ENCODE measurements around the gene KLHL22.
"Not testable (repeated sequence)": the region's sequence is repeated elsewhere in the genome, so short reads cannot be mapped to it uniquely, and the experiment has no call there.

- TF ChIP-seq CTCF (conservative IDR thresholded peaks at IDR 0.05 in 1 of 2, IDR thresholded peaks at IDR 0.05 in 1 of 2; ENCODE audit: extremely low read depth in 1 of 2, insufficient read depth in 1 of 2, low read depth in 1 of 2, low read length in 2 of 2); EZH2 (IDR thresholded peaks at IDR 0.05; ENCODE audit: borderline replicate concordance, low read length): not testable (repeated sequence)
Observed at GRCh38 chr22:20451129-20451778, 44.3 kb downstream of the KLHL22 start.

Measured in mammary epithelial cell (primary cell).